Body of pancreas (tissue), 4 donors: ENCODE results near the gene CSN2.

Experiments
- POLR2A ChIP-seq, 3 donors: fragments of 450-650 bp; IDR thresholded peaks; one replicate each; pipeline ENCODE4 v1.6.1; 2016; ENCODE audit warnings: antibody characterized with exemption in 3 of 3, mild to moderate bottlenecking in 2 of 3
- TF ChIP-seq, protein P1 (sequence below), 7 experiments: fragments of 450-650 bp in 4 of 7; fragments of 200-600 bp in 3 of 7; sonication (generic) in 3 of 7; IDR thresholded peaks; one replicate each; pipeline ENCODE4 v1.5.1; 2016 to 2019; ENCODE audit warnings: antibody characterized with exemption in 7 of 7

DNA sequence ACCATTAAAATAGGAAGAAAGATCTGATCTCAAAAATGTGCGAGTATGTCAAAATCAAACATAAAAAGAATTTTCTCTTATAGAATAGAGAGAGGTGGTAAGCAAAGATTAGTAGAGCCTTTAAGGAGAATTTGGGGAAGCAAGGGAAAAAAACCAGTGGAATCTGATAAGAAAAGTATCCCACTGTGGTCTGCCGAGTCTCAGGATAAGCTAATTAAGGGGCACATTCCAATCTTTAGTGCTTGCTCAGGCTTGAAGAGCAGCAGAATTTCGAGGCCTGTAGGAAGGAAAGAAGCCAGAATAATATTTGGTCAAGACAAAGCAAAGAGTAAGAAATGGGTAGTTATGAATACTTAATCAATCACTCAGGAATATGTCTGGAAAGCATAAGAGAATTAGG, 43.2 kb upstream of the CSN2 start:
- no peak for TF ChIP-seq POLR2A (IDR thresholded peaks at IDR 0.05)
- TF ChIP-seq, protein P1, sequence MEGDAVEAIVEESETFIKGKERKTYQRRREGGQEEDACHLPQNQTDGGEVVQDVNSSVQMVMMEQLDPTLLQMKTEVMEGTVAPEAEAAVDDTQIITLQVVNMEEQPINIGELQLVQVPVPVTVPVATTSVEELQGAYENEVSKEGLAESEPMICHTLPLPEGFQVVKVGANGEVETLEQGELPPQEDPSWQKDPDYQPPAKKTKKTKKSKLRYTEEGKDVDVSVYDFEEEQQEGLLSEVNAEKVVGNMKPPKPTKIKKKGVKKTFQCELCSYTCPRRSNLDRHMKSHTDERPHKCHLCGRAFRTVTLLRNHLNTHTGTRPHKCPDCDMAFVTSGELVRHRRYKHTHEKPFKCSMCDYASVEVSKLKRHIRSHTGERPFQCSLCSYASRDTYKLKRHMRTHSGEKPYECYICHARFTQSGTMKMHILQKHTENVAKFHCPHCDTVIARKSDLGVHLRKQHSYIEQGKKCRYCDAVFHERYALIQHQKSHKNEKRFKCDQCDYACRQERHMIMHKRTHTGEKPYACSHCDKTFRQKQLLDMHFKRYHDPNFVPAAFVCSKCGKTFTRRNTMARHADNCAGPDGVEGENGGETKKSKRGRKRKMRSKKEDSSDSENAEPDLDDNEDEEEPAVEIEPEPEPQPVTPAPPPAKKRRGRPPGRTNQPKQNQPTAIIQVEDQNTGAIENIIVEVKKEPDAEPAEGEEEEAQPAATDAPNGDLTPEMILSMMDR (IDR thresholded peaks at IDR 0.05), result no peak
